ENCODE results near the gene IGF2BP2. TPM values are rescaled to one million over a fixed set of nuclear protein-coding genes. Genes with fewer than 3 reads are reported as not detected.

The IGF2BP2 gene
- total and polyA plus RNA-seq, 2 of the 8 experiments (the other 6 are each of a cell fraction or from before 2014, with no cell fraction given), result 7.4 to 121 TPM

- Histone ChIP-seq H3K79me1 (ENCODE audit: low read depth, low read length) (no peaks in the 10 kb centered on the region), H2BK120ac (replicated peaks; ENCODE audit: low read depth, low read length) (no peak overlapping the region), H3K4me2 (ENCODE audit: insufficient read depth in 1 of 2, low read depth in 2 of 2, low read length in 2 of 2) (0 out of 4 replicates have a peak overlapping the region, but pooled peaks of 1 of the 2 experiments have one; percentile 2), H3K27me3 (replicated peaks in 1 of 4; ENCODE audit: control insufficient read depth in 3 of 4, extremely low read depth in 1 of 4, insufficient read depth in 3 of 4, low read length in 3 of 4) (no peaks in the 10 kb centered on the region), H2BK12ac (ENCODE audit: low read depth, low read length) (peak overlapping the region; percentile 39; the same call in 1 of the 2 replicates), H3K4me1 (replicated peaks in 1 of 4; ENCODE audit: control insufficient read depth in 3 of 4, insufficient read depth in 4 of 4, low read length in 3 of 4) (peaks cover 5 to 20% (median 12%) of the 10 kb centered on the region in 4 experiments), H3K56ac (replicated peaks; ENCODE audit: insufficient read length, low read depth, low read length) (no peak overlapping the region), H3K23me2 (ENCODE audit: low read depth, low read length) (no peaks in the 10 kb centered on the region), H3K18ac (ENCODE audit: extremely low read depth, low read length) (peak overlapping the region; percentile 19), H3K4ac (replicated peaks; ENCODE audit: insufficient read length, low read depth, low read length) (no peak overlapping the region), H3K27ac (ENCODE audit: low read depth, low read length) (no peak overlapping the region; the same call in 1 of the 2 replicates), H3K9ac (replicated peaks in 1 of 4; ENCODE audit: extremely low read depth in 1 of 4, low read depth in 3 of 4, low read length in 3 of 4) (peak overlapping the region in 1 of 4 experiments; percentile 28; a peak in 2 of 7 replicates), H2AK5ac (ENCODE audit: low read depth, low read length) (no peak overlapping the region), H4K5ac (ENCODE audit: insufficient read length, low read depth, low read length) (no peak overlapping the region), H2BK20ac (ENCODE audit: low read length) (no peak overlapping the region), H3K36me3 (ENCODE audit: control insufficient read depth in 2 of 4, insufficient read depth in 4 of 4, low read length in 3 of 4) (peaks cover 4 to 58% (median 19%) of the 10 kb centered on the region in 4 experiments; a peak in 7 of 8 replicates), H4K20me1 (replicated peaks in 1 of 2; ENCODE audit: control insufficient read depth in 1 of 2, insufficient read depth in 2 of 2, low read length in 2 of 2) (peaks cover 6 to 8% of the 10 kb centered on the region in 2 experiments), H4K8ac (ENCODE audit: extremely low read depth, insufficient read depth, low read length) (no peak overlapping the region), H2BK15ac (ENCODE audit: low read length) (no peak overlapping the region), H2BK5ac (ENCODE audit: low read depth, low read length) (peak overlapping the region; percentile 32; the same call in 1 of the 2 replicates), H3K79me2 (ENCODE audit: control insufficient read depth in 1 of 2, insufficient read depth in 2 of 2, low read length in 2 of 2) (no peaks in the 10 kb centered on the region), H3K14ac (ENCODE audit: insufficient read length) (no peak overlapping the region), H3K23ac (ENCODE audit: insufficient read length) (no peak overlapping the region), H3K9me3 (ENCODE audit: insufficient read depth in 2 of 2, low read depth in 1 of 2, low read length in 1 of 2) (no peaks in the 10 kb centered on the region), H2AFZ (ENCODE audit: low read length) (no peak overlapping the region), H4K91ac (replicated peaks; ENCODE audit: insufficient read length, low read length) (no peak overlapping the region), H3K4me3 (ENCODE audit: extremely low read depth in 1 of 4, insufficient read depth in 2 of 4, low read depth in 3 of 4, low read length in 4 of 4) (no peak overlapping the region)
- DNase-seq (ENCODE audit: low read depth in 1 of 2, low spot score in 2 of 2), result no peak
- 85% methylated on average over 16 of the region's 16 CpGs; no CpG with 5 or more reads in 1 of the 2 experiments for WGBS, 2 experiments (ENCODE audit: extremely low coverage in 1 of 2, insufficient coverage in 1 of 2, insufficient read length in 1 of 2, insufficient replicate concordance in 2 of 2, low coverage in 1 of 2, low lambda C conversion rate in 2 of 2, missing lambda C conversion rate in 1 of 2)
- FAIRE-seq, result no peak
- CTCF ChIA-PET (ENCODE audit: partially characterized antibody), result interaction anchor here (5.9 kb wide), 1 partner anchor 13 kb away, joined by 67 read pairs; no protein-coding TSS in a partner anchor
- POLR2A ChIA-PET (ENCODE audit: partially characterized antibody), result interaction anchor here (0.8 to 2.6 kb wide), 5 partner anchors 11 to 60 kb away, joined by 3 to 7 read pairs (median 6); partner anchors contain the start of gene SENP2
- no peak for TF ChIP-seq KDM1A (IDR thresholded peaks at IDR 0.05; ENCODE audit: borderline replicate concordance, low read length)
- no peak for TF ChIP-seq MAFK (IDR thresholded peaks at IDR 0.05; ENCODE audit: low read depth, low read length)
- TF ChIP-seq CTBP2 (IDR thresholded peaks at IDR 0.05; ENCODE audit: borderline replicate concordance, insufficient read depth, insufficient read length, low read length), result no peak
- TF ChIP-seq SP1 (IDR thresholded peaks at IDR 0.05; ENCODE audit: low read depth, low read length), result no peak
- peak; percentile 51; the same call in 1 of the 2 replicates for TF ChIP-seq EGR1 (IDR thresholded peaks at IDR 0.05; ENCODE audit: borderline replicate concordance, low read depth, low read length)
Measured at GRCh38 chr3:185645596-185646381, 179.1 kb downstream of the IGF2BP2 start.

Measured in H1 (cell line).